ENCODE data around the gene PDZD8.
A peak's percentile ranks its signal among the peaks of the same experiment; 100 is the strongest.

The PDZD8 gene

GRCh38 chr10:117322260-117322659 is 53.0 kb downstream of the PDZD8 start:
- Histone ChIP-seq H3K79me2 (ENCODE audit: control insufficient read depth, low read length) (peaks cover 24% of the 10 kb centered on the region), H3K9me3 (ENCODE audit: control insufficient read depth, insufficient read depth, low read length) (no peaks in the 10 kb centered on the region), H3K27me3 (ENCODE audit: control insufficient read depth, low read length) (no peaks in the 10 kb centered on the region), H3F3A (ENCODE audit: control insufficient read depth, insufficient read depth) (0 out of 2 replicates have a peak, but pooled peaks cover 7% of the 10 kb centered on the region), H3K4me2 (ENCODE audit: low read length) (no peak overlapping the region), H3K27ac (ENCODE audit: low read depth, low read length) (no peak overlapping the region), H3K36me3 (ENCODE audit: control insufficient read depth, low read length) (peaks cover 11% of the 10 kb centered on the region), H3K4me3 (ENCODE audit: low read length) (no peak overlapping the region), H3K9me2 (replicated peaks; ENCODE audit: control insufficient read depth, low read length) (no peaks in the 10 kb centered on the region), H4K20me1 (ENCODE audit: control insufficient read depth, insufficient read depth, low read depth, low read length) (peaks cover 9% of the 10 kb centered on the region; the same call in 1 of the 2 replicates), H3K4me1 (ENCODE audit: control insufficient read depth, low read length) (no peaks in the 10 kb centered on the region)
- TF ChIP-seq, protein P1, sequence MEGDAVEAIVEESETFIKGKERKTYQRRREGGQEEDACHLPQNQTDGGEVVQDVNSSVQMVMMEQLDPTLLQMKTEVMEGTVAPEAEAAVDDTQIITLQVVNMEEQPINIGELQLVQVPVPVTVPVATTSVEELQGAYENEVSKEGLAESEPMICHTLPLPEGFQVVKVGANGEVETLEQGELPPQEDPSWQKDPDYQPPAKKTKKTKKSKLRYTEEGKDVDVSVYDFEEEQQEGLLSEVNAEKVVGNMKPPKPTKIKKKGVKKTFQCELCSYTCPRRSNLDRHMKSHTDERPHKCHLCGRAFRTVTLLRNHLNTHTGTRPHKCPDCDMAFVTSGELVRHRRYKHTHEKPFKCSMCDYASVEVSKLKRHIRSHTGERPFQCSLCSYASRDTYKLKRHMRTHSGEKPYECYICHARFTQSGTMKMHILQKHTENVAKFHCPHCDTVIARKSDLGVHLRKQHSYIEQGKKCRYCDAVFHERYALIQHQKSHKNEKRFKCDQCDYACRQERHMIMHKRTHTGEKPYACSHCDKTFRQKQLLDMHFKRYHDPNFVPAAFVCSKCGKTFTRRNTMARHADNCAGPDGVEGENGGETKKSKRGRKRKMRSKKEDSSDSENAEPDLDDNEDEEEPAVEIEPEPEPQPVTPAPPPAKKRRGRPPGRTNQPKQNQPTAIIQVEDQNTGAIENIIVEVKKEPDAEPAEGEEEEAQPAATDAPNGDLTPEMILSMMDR (IDR thresholded peaks at IDR 0.05; ENCODE audit: low read depth, low read length, poor library complexity, severe bottlenecking) = no peak
- TF ChIP-seq EZH2phosphoT487 (IDR thresholded peaks at IDR 0.05; ENCODE audit: borderline replicate concordance, low read length) = no peak

- Histone ChIP-seq H3K4me1 (ENCODE audit: control insufficient read depth, low read length) (no peaks in the 10 kb centered on the region), H3K4me3 (ENCODE audit: low read length) (no peak overlapping the region), H3K36me3 (ENCODE audit: control insufficient read depth, low read length) (peaks cover 6% of the 10 kb centered on the region; the same call in 1 of the 2 replicates), H3K9me3 (ENCODE audit: control insufficient read depth, insufficient read depth, low read length) (no peaks in the 10 kb centered on the region), H3K79me2 (ENCODE audit: control insufficient read depth, low read length) (peaks cover 19% of the 10 kb centered on the region), H4K20me1 (ENCODE audit: control insufficient read depth, insufficient read depth, low read depth, low read length) (peaks cover 9% of the 10 kb centered on the region; the same call in 1 of the 2 replicates), H3F3A (ENCODE audit: control insufficient read depth, insufficient read depth) (0 out of 2 replicates have a peak, but pooled peaks cover 7% of the 10 kb centered on the region), H3K27me3 (ENCODE audit: control insufficient read depth, low read length) (no peaks in the 10 kb centered on the region), H3K27ac (ENCODE audit: low read depth, low read length) (no peak overlapping the region), H3K4me2 (ENCODE audit: low read length) (no peak overlapping the region), H3K9me2 (replicated peaks; ENCODE audit: control insufficient read depth, low read length) (no peaks in the 10 kb centered on the region)
- no peak for TF ChIP-seq EZH2phosphoT487 (IDR thresholded peaks at IDR 0.05; ENCODE audit: borderline replicate concordance, low read length)
- TF ChIP-seq, protein P1 (IDR thresholded peaks at IDR 0.05; ENCODE audit: low read depth, low read length, poor library complexity, severe bottlenecking) = peak; percentile 62
These were observed 55.1 kb downstream of the PDZD8 start for GRCh38 chr10:117320050-117320665.

GRCh38 chr10:117318909-117319308 is 56.3 kb downstream of the PDZD8 start:
- Histone ChIP-seq H3K27me3 (ENCODE audit: control insufficient read depth, low read length) (no peaks in the 10 kb centered on the region), H3K4me3 (ENCODE audit: low read length) (no peak overlapping the region), H3K9me2 (replicated peaks; ENCODE audit: control insufficient read depth, low read length) (no peaks in the 10 kb centered on the region), H3K4me1 (ENCODE audit: control insufficient read depth, low read length) (no peaks in the 10 kb centered on the region), H3K9me3 (ENCODE audit: control insufficient read depth, insufficient read depth, low read length) (no peaks in the 10 kb centered on the region), H3F3A (ENCODE audit: control insufficient read depth, insufficient read depth) (0 out of 2 replicates have a peak, but pooled peaks cover 7% of the 10 kb centered on the region), H3K27ac (ENCODE audit: low read depth, low read length) (no peak overlapping the region), H3K4me2 (ENCODE audit: low read length) (no peak overlapping the region), H3K36me3 (ENCODE audit: control insufficient read depth, low read length) (peaks cover 10% of the 10 kb centered on the region), H4K20me1 (ENCODE audit: control insufficient read depth, insufficient read depth, low read depth, low read length) (peaks cover 9% of the 10 kb centered on the region; the same call in 1 of the 2 replicates), H3K79me2 (ENCODE audit: control insufficient read depth, low read length) (peaks cover 16% of the 10 kb centered on the region)
- no peak for TF ChIP-seq EZH2phosphoT487 (IDR thresholded peaks at IDR 0.05; ENCODE audit: borderline replicate concordance, low read length)
- TF ChIP-seq, protein P1 (IDR thresholded peaks at IDR 0.05; ENCODE audit: low read depth, low read length, poor library complexity, severe bottlenecking) = peak; percentile 34

Measured in DOHH2 (cell line).